ENCODE results near the gene LIN28B.

GRCh38 chr6:105056646-105057045, 99.7 kb downstream of the LIN28B start:
- no peak for TF ChIP-seq POLR2A (IDR thresholded peaks at IDR 0.05)
- TF ChIP-seq CTCF (IDR thresholded peaks at IDR 0.05): no peak

Measured in adrenal gland (tissue), 5 donors.